K562 (cell line): ENCODE results near the gene GTF2I. TPM values are rescaled to one million over a fixed set of nuclear protein-coding genes. Genes with fewer than 3 reads are reported as not detected.

Experiments used
- AFF4 ChIP-seq: sonication (generic); formaldehyde crosslinking; IDR thresholded peaks from 2 replicates; pipeline ENCODE4 v1.8.0; 2023; ENCODE audit warnings: mild to moderate bottlenecking, missing genetic modification reagents
- ARID2 ChIP-seq: fragments of 450-650 bp; IDR thresholded peaks from 2 replicates; pipeline ENCODE4 v1.6.1; 2017; ENCODE audit warnings: antibody characterized with exemption, mild to moderate bottlenecking
- FOXJ2 ChIP-seq: fragments of 200-800 bp; sonication (Bioruptor generic); IDR thresholded peaks from 2 replicates; pipeline ENCODE4 v1.6.1; 2016; ENCODE audit warnings: missing genetic modification characterization, missing compliant biosample characterization
- MGA ChIP-seq: fragments of 450-650 bp; IDR thresholded peaks from 2 replicates; pipeline ENCODE4 v1.6.1; 2016; ENCODE audit warnings: mild to moderate bottlenecking, moderate library complexity
- POLR2AphosphoS5 ChIP-seq: IDR thresholded peaks from 2 replicates; pipeline ENCODE4 v1.6.1; 2011; ENCODE audit warnings: mild to moderate bottlenecking, low read depth, low read length, moderate library complexity; ENCODE audit not compliant: control insufficient read depth, insufficient read depth
- SIX5 ChIP-seq, 2 experiments: IDR thresholded peaks; 2 replicates each; pipeline ENCODE4 v1.6.1; 2011; ENCODE audit warnings: low read length in 2 of 2, borderline replicate concordance in 1 of 2, low read depth in 1 of 2, mild to moderate bottlenecking in 1 of 2, moderate library complexity in 1 of 2; ENCODE audit not compliant: insufficient read depth in 1 of 2
- TFAM ChIP-seq: fragments of 250-450 bp; sonication (Bioruptor Pico); conservative IDR thresholded peaks from 2 replicates; pipeline ENCODE4 v1.5.0; 2021; ENCODE audit warnings: mild to moderate bottlenecking, moderate library complexity
- TRIM24 ChIP-seq, 2 experiments: fragments of 450-650 bp; IDR thresholded peaks; 2 replicates each; pipeline ENCODE4 v1.6.1; 2016
- ZFX ChIP-seq: sonication (generic); formaldehyde crosslinking; IDR thresholded peaks from 2 replicates; pipeline ENCODE4 v1.8.0; 2022; ENCODE audit warnings: mild to moderate bottlenecking, missing genetic modification reagents, moderate library complexity
- ZZZ3 ChIP-seq: fragments of 450-650 bp; IDR thresholded peaks from 2 replicates; pipeline ENCODE4 v1.6.1; 2016; ENCODE audit warnings: antibody characterized with exemption, mild to moderate bottlenecking, moderate library complexity
- polyA plus RNA-seq, 8 experiments: library from polyadenylated mRNA; depleted of rRNA in 4 of 8; stranded (reverse) in 5 of 8; unstranded in 3 of 8; fragments of >200 nt; fragmentation: Nextera tagmentation in 2 of 8; fragmentation: Illumina TruSeq in 1 of 8; extraction: Ambion mirVana in 2 of 8; extraction: Trizol in 1 of 8; gene quantifications; 2 replicates each; pipeline versions ENCODE4 v1.2.1 to v1.2.3, GENCODE V29; 2011 to 2014; ENCODE audit warnings: inconsistent platforms in 1 of 8, missing spikeins in 1 of 8
- total RNA-seq, 7 experiments: library from RNA; depleted of rRNA in 6 of 7; stranded (reverse); fragments of >200 nt in 6 of 7; fragmentation: Illumina TruSeq in 2 of 7; extraction: Trizol in 2 of 7; gene quantifications; 2 replicates each; pipeline versions ENCODE4 v1.2.1 to v1.2.3, GENCODE V29; 2011 to 2021; ENCODE audit warnings: low replicate concordance in 1 of 7

GTF2I gene
- total and polyA plus RNA-seq, 9 of the 15 experiments (the other 6 are each of a cell fraction or from before 2014, with no cell fraction given): 8.4 to 161 (median 90.0) TPM

- TF ChIP-seq MGA: no peak
- no peak for TF ChIP-seq TFAM (CRISPR knock-in tag)
- peak in 1 of 2 experiments; percentile 40; a peak in 1 of 4 replicates for TF ChIP-seq TRIM24 (IDR thresholded peaks at IDR 0.05)
- TF ChIP-seq AFF4: peak; percentile 87
- TF ChIP-seq ZFX (CRISPR knock-in tag): peak; percentile 92
- TF ChIP-seq SIX5 (IDR thresholded peaks at IDR 0.05; ENCODE audit: borderline replicate concordance in 1 of 2, insufficient read depth in 1 of 2, low read depth in 1 of 2, low read length in 2 of 2): peak; percentile 77 to 87
- TF ChIP-seq FOXJ2 (tag): peak; percentile 71; the same call in 1 of the 2 replicates
- TF ChIP-seq POLR2AphosphoS5: peak; percentile 21; the same call in 1 of the 2 replicates
- no peak for TF ChIP-seq ZZZ3
- TF ChIP-seq ARID2: no peak
These were observed 454 bp upstream of the GTF2I start (continued) for GRCh38 chr7:74656837-74657691.
